ENCODE measurements around the gene MYRFL. TPM values are rescaled to one million over a fixed set of nuclear protein-coding genes. Genes with fewer than 3 reads are reported as not detected.

MYRFL gene
- total RNA-seq, 1 donor from 2014 or later = not detected

DNA sequence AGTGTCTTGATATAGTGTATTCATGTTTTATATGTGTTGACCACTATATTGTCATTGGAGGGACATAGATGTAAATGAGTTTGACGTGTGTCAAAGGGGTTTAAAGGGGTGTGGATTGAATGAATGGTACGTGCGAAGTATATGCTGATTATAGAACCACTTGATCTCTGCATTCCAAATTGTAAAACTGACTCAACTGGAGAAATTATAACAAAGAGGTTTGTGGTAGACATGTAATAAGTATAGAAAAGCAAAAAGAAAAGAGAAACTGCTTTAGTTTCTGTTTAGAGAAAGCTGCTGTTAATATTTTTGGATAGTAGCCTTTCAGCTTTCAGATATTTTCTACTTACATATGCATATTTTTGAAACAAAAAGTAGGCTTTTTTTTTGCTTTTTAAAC lies 8.9 kb upstream of the MYRFL start:
- no peak for DNase-seq (ENCODE audit: low read depth)
- TF ChIP-seq, protein P1, sequence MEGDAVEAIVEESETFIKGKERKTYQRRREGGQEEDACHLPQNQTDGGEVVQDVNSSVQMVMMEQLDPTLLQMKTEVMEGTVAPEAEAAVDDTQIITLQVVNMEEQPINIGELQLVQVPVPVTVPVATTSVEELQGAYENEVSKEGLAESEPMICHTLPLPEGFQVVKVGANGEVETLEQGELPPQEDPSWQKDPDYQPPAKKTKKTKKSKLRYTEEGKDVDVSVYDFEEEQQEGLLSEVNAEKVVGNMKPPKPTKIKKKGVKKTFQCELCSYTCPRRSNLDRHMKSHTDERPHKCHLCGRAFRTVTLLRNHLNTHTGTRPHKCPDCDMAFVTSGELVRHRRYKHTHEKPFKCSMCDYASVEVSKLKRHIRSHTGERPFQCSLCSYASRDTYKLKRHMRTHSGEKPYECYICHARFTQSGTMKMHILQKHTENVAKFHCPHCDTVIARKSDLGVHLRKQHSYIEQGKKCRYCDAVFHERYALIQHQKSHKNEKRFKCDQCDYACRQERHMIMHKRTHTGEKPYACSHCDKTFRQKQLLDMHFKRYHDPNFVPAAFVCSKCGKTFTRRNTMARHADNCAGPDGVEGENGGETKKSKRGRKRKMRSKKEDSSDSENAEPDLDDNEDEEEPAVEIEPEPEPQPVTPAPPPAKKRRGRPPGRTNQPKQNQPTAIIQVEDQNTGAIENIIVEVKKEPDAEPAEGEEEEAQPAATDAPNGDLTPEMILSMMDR (conservative IDR thresholded peaks at IDR 0.05; ENCODE audit: low read depth, low read length) = no peak

DNA sequence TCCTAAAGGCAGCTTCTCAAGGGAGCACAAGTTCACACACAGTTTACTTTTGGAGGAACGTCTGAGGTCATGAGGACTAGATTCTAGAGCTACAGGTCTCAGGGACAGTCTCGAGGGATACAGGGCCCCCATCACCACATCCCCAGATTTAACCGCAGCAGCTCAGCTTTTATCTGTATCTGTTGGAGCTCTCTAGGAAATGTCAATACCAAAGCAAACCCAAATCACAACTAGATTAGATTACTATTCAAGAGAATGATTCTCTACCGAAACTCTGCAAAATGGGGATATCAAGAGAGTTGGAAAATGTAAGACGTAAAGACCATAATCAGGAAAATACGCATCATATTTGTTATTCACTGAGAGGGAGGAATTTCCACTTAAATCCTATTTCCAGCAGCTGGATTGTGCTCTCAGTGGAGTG lies 4.0 kb upstream of the MYRFL start:
- H3K4me3 ChIP-seq (ENCODE audit: low read depth, low read length) = no peak overlapping the region
- no peak for DNase-seq (ENCODE audit: low read depth)
- TF ChIP-seq, protein P1 (conservative IDR thresholded peaks at IDR 0.05; ENCODE audit: low read depth, low read length) = no peak

More for the DNA sequence above, 8.9 kb upstream of the MYRFL start:
- no peak overlapping the region for H3K4me3 ChIP-seq (ENCODE audit: low read depth, low read length)

- DNase-seq (ENCODE audit: low read depth) = no peak
- no peak overlapping the region for H3K4me3 ChIP-seq (ENCODE audit: low read depth, low read length)
Measured at GRCh38 chr12:69821456-69822159, 3.4 kb upstream of the MYRFL start.

DNA sequence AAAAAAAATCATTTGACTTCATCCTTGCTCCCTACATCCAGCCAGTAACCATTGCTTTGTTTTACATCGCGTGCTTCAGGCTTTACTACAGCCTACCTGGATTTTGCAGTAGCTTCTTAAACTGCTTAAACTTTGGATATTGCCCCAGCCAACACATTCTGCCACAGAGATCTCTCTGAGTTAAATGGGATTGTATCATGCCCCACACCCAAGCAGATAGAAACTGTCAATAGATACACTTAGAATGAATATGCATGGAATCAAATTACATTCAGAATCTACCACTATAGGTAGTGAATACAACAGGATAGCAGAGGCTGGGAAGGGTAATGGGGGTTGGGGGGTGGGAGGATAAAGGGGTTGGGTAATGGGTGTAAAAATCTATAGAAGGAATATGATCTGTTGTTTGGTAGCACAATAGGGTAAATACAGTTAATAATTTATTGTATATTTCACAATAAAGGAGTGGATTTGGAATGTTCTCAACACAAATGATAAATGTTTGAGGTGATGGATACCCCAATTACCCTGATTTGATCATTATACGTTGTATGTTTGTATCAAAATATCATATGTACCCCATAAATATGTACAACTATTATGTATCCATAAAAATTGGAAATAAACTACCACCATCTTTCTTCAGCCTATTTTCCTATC lies 2.7 kb upstream of the MYRFL start:
- no peak for DNase-seq (ENCODE audit: low read depth)
- no peak overlapping the region for H3K4me3 ChIP-seq (ENCODE audit: low read depth, low read length)
- TF ChIP-seq, protein P1 (conservative IDR thresholded peaks at IDR 0.05; ENCODE audit: low read depth, low read length) = no peak

More at GRCh38 chr12:69821456-69822159, 3.4 kb upstream of the MYRFL start:
- TF ChIP-seq, protein P1 (conservative IDR thresholded peaks at IDR 0.05; ENCODE audit: low read depth, low read length) = no peak

DNA sequence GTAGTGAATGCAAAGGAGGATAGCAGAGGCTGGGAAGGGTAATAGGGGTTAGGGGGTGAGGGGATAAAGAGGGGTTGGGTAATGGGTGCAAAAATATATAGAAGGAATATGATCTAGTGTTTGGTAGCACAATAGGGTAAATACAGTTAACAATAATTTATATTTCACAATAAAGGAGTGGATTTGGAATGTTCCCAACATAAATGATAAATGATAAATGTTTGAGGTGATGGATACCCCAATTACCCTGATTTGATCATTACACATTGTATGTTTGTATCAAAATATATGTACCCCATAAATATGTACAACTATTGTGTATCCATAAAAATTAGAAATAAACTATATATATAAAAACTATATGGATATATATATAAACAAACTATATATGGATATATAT lies 999 bp upstream of the MYRFL start:
- TF ChIP-seq, protein P1 (conservative IDR thresholded peaks at IDR 0.05; ENCODE audit: low read depth, low read length) = no peak
- no peak overlapping the region for H3K4me3 ChIP-seq (ENCODE audit: low read depth, low read length)
- no peak for DNase-seq (ENCODE audit: low read depth)

GRCh38 chr12:69828897-69829296 lies 3.9 kb downstream of the MYRFL start:
- no peak for DNase-seq (ENCODE audit: low read depth)
- TF ChIP-seq, protein P1 (conservative IDR thresholded peaks at IDR 0.05; ENCODE audit: low read depth, low read length) = no peak
- no peak overlapping the region for H3K4me3 ChIP-seq (ENCODE audit: low read depth, low read length)
